ENCODE results near the gene PSMB4. TPM values are rescaled to one million over a fixed set of nuclear protein-coding genes. Genes with fewer than 3 reads are reported as not detected.

The PSMB4 gene
- total RNA-seq, 1 experiment from 2014 or later, result 565 TPM

DNA sequence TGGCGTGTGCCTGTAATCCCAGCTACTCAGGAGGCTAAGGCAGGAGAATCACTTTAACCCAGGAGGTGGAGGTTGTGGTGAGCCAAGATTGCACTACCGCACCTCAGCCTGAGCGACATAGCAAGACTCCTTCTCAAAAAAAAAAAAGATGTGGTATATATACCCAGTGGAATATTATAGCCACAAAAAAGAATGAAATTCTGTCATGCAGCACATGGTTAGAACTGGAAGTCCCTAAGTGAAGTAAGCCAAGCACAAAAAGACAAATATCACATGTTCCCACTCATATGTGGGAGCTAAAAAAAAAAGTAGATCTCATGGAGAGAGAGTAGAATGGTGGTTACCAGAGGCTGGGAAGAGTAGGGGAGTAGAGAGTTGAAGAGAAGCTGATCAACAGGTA is 18.7 kb downstream of the PSMB4 start:
- ChIA-PET POLR2A (ENCODE audit: low non-redundant PET) (no interaction called here), CTCF (no interaction called here)
- BruUV-seq (replicated peaks), result no TSS peak

DNA sequence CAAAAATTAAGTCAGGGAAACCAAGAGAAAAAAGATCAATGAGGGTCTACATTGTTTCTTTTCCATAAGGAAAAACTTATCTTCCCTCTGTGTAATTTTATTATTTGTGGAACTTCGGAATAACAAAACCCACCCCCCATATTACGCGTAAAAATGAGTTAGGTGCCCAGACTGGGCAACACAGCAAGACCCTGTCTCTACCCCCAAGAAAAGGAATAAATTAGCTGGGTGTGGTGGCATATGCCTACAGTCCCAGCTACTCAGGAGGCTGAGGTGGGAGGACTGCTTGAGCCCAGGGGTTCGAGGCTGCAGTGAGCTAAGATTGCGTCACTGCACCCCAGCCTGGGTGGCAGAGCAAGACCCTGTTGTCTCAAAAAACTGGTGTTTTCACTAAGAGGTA is 20.4 kb downstream of the PSMB4 start:
- intact Hi-C loops (cut with micrococcal nuclease; ENCODE audit: unreplicated experiment), result no loop called here
- ChIA-PET CTCF (no interaction called here), POLR2A (ENCODE audit: low non-redundant PET) (no interaction called here)
- Histone ChIP-seq H3K4me3 (ENCODE audit: low read depth, low read length, poor library complexity, severe bottlenecking) (no peak overlapping the region), H3K36me3 (ENCODE audit: insufficient read depth, low read length, poor library complexity, severe bottlenecking) (peaks cover 69% of the 10 kb centered on the region), H3K4me1 (ENCODE audit: insufficient read depth, low read length, poor library complexity, severe bottlenecking) (no peaks in the 10 kb centered on the region), H3K27ac (ENCODE audit: low read depth, low read length, poor library complexity, severe bottlenecking) (no peak overlapping the region), H3K9me3 (ENCODE audit: low read depth, low read length, poor library complexity, severe bottlenecking) (no peaks in the 10 kb centered on the region), H3K27me3 (replicated peaks; ENCODE audit: insufficient read depth, low read depth, low read length, poor library complexity) (no peaks in the 10 kb centered on the region)
- no TSS peak for BruUV-seq (replicated peaks)
- no peak for DNase-seq (ENCODE audit: low spot score)
- TF ChIP-seq, protein P1, sequence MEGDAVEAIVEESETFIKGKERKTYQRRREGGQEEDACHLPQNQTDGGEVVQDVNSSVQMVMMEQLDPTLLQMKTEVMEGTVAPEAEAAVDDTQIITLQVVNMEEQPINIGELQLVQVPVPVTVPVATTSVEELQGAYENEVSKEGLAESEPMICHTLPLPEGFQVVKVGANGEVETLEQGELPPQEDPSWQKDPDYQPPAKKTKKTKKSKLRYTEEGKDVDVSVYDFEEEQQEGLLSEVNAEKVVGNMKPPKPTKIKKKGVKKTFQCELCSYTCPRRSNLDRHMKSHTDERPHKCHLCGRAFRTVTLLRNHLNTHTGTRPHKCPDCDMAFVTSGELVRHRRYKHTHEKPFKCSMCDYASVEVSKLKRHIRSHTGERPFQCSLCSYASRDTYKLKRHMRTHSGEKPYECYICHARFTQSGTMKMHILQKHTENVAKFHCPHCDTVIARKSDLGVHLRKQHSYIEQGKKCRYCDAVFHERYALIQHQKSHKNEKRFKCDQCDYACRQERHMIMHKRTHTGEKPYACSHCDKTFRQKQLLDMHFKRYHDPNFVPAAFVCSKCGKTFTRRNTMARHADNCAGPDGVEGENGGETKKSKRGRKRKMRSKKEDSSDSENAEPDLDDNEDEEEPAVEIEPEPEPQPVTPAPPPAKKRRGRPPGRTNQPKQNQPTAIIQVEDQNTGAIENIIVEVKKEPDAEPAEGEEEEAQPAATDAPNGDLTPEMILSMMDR (conservative IDR thresholded peaks at IDR 0.05; ENCODE audit: low read depth, low read length), result no peak
- TF ChIP-seq EZH2 (IDR thresholded peaks at IDR 0.05; ENCODE audit: borderline replicate concordance, low read depth, low read length, poor library complexity, severe bottlenecking), result no peak

More for the DNA sequence above, 18.7 kb downstream of the PSMB4 start:
- no peak overlapping the region for H3K27ac ChIP-seq (ENCODE audit: low read depth, low read length, poor library complexity, severe bottlenecking)
- H3K36me3 ChIP-seq (ENCODE audit: insufficient read depth, low read length, poor library complexity, severe bottlenecking), result peaks cover 63% of the 10 kb centered on the region
- intact Hi-C loops (cut with micrococcal nuclease; ENCODE audit: unreplicated experiment), result no loop called here
- DNase-seq (ENCODE audit: low spot score), result no peak
- no peaks in the 10 kb centered on the region for H3K9me3 ChIP-seq (ENCODE audit: low read depth, low read length, poor library complexity, severe bottlenecking)
- no peaks in the 10 kb centered on the region for H3K4me1 ChIP-seq (ENCODE audit: insufficient read depth, low read length, poor library complexity, severe bottlenecking)
- H3K27me3 ChIP-seq (replicated peaks; ENCODE audit: insufficient read depth, low read depth, low read length, poor library complexity), result no peaks in the 10 kb centered on the region
- H3K4me3 ChIP-seq (ENCODE audit: low read depth, low read length, poor library complexity, severe bottlenecking), result no peak overlapping the region
- TF ChIP-seq EZH2 (IDR thresholded peaks at IDR 0.05; ENCODE audit: borderline replicate concordance, low read depth, low read length, poor library complexity, severe bottlenecking), result no peak
- TF ChIP-seq, protein P1 (conservative IDR thresholded peaks at IDR 0.05; ENCODE audit: low read depth, low read length), result no peak

DNA sequence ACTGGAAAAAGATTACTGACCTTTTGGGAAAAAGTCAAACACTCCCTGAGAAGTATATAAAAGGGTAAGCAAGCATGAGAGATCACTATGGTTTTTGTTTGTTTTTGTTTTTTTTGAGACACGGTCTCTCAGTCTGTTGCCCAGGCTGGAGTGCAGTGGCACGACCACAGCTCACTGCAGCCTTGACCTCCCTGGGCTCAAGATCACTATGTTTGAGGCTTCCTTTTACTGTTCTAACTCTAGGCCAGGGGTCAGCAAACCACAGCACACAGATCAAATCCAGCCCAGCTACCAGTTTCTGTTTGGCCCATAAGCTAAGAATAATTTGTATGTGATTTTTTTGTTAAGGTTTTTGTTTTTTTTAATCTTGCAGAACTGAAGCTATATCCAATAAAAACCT is 25.7 kb downstream of the PSMB4 start:
- Histone ChIP-seq H3K36me3 (ENCODE audit: insufficient read depth, low read length, poor library complexity, severe bottlenecking) (peaks cover 93% of the 10 kb centered on the region), H3K27ac (ENCODE audit: low read depth, low read length, poor library complexity, severe bottlenecking) (no peak overlapping the region), H3K4me1 (ENCODE audit: insufficient read depth, low read length, poor library complexity, severe bottlenecking) (no peaks in the 10 kb centered on the region), H3K27me3 (replicated peaks; ENCODE audit: insufficient read depth, low read depth, low read length, poor library complexity) (no peaks in the 10 kb centered on the region), H3K9me3 (ENCODE audit: low read depth, low read length, poor library complexity, severe bottlenecking) (no peaks in the 10 kb centered on the region), H3K4me3 (ENCODE audit: low read depth, low read length, poor library complexity, severe bottlenecking) (no peak overlapping the region)
- DNase-seq (ENCODE audit: low spot score), result no peak
- intact Hi-C loops (cut with micrococcal nuclease; ENCODE audit: unreplicated experiment), result no loop called here
- BruUV-seq (replicated peaks), result no TSS peak
- CTCF ChIA-PET, result no interaction called here
- POLR2A ChIA-PET (ENCODE audit: low non-redundant PET), result no interaction called here
- no peak for TF ChIP-seq EZH2 (IDR thresholded peaks at IDR 0.05; ENCODE audit: borderline replicate concordance, low read depth, low read length, poor library complexity, severe bottlenecking)
- TF ChIP-seq, protein P1 (conservative IDR thresholded peaks at IDR 0.05; ENCODE audit: low read depth, low read length), result no peak
